ENCODE results near the gene ZMYND15.

The ZMYND15 gene

GRCh38 chr17:4717791-4718190, 21.8 kb upstream of the ZMYND15 start:
- Histone ChIP-seq H3K9ac (ENCODE audit: low read length) (no peak overlapping the region), H3K27me3 (ENCODE audit: low read depth, low read length) (no peaks in the 10 kb centered on the region), H3K36me3 (replicated peaks; ENCODE audit: low read depth, low read length) (no peaks in the 10 kb centered on the region), H3K9me3 (ENCODE audit: insufficient read depth, low read length) (no peaks in the 10 kb centered on the region), H3K79me2 (ENCODE audit: low read length) (no peaks in the 10 kb centered on the region), H3K4me1 (ENCODE audit: low read length) (no peaks in the 10 kb centered on the region), H2AFZ (ENCODE audit: low read depth, low read length) (no peak overlapping the region), H3K4me3 (ENCODE audit: low read length) (no peak overlapping the region), H4K20me1 (ENCODE audit: insufficient read depth, low read length) (no peaks in the 10 kb centered on the region), H3K4me2 (ENCODE audit: low read length) (no peak overlapping the region), H3K27ac (ENCODE audit: low read length) (no peak overlapping the region)
- no peak for TF ChIP-seq CTCF (IDR thresholded peaks at IDR 0.05; ENCODE audit: low read depth, low read length)
- TF ChIP-seq EZH2phosphoT487 (IDR thresholded peaks at IDR 0.05; ENCODE audit: low read depth) = no peak

GRCh38 chr17:4718276-4718675, 21.4 kb upstream of the ZMYND15 start:
- Histone ChIP-seq H4K20me1 (ENCODE audit: insufficient read depth, low read length) (no peaks in the 10 kb centered on the region), H3K4me3 (ENCODE audit: low read length) (no peak overlapping the region), H2AFZ (ENCODE audit: low read depth, low read length) (no peak overlapping the region), H3K9me3 (ENCODE audit: insufficient read depth, low read length) (no peaks in the 10 kb centered on the region), H3K27ac (ENCODE audit: low read length) (no peak overlapping the region), H3K79me2 (ENCODE audit: low read length) (no peaks in the 10 kb centered on the region), H3K4me2 (ENCODE audit: low read length) (no peak overlapping the region), H3K9ac (ENCODE audit: low read length) (no peak overlapping the region), H3K4me1 (ENCODE audit: low read length) (no peaks in the 10 kb centered on the region), H3K27me3 (ENCODE audit: low read depth, low read length) (no peaks in the 10 kb centered on the region), H3K36me3 (replicated peaks; ENCODE audit: low read depth, low read length) (no peaks in the 10 kb centered on the region)
- TF ChIP-seq CTCF (IDR thresholded peaks at IDR 0.05; ENCODE audit: low read depth, low read length) (no peak), EZH2phosphoT487 (IDR thresholded peaks at IDR 0.05; ENCODE audit: low read depth) (no peak)

GRCh38 chr17:4719146-4719545, 20.5 kb upstream of the ZMYND15 start:
- TF ChIP-seq CTCF (IDR thresholded peaks at IDR 0.05; ENCODE audit: low read depth, low read length) = no peak
- TF ChIP-seq EZH2phosphoT487 (IDR thresholded peaks at IDR 0.05; ENCODE audit: low read depth) = no peak
- Histone ChIP-seq H3K4me2 (ENCODE audit: low read length) (no peak overlapping the region), H2AFZ (ENCODE audit: low read depth, low read length) (no peak overlapping the region), H3K79me2 (ENCODE audit: low read length) (no peaks in the 10 kb centered on the region), H3K36me3 (replicated peaks; ENCODE audit: low read depth, low read length) (no peaks in the 10 kb centered on the region), H4K20me1 (ENCODE audit: insufficient read depth, low read length) (no peaks in the 10 kb centered on the region), H3K27me3 (ENCODE audit: low read depth, low read length) (no peaks in the 10 kb centered on the region), H3K27ac (ENCODE audit: low read length) (no peak overlapping the region), H3K4me3 (ENCODE audit: low read length) (no peak overlapping the region), H3K9ac (ENCODE audit: low read length) (no peak overlapping the region), H3K4me1 (ENCODE audit: low read length) (no peaks in the 10 kb centered on the region), H3K9me3 (ENCODE audit: insufficient read depth, low read length) (no peaks in the 10 kb centered on the region)

GRCh38 chr17:4719684-4720221, 19.9 kb upstream of the ZMYND15 start:
- H3K4me2 ChIP-seq (ENCODE audit: low read length) = no peak overlapping the region
- H3K36me3 ChIP-seq (replicated peaks; ENCODE audit: low read depth, low read length) = no peaks in the 10 kb centered on the region
- no peaks in the 10 kb centered on the region for H3K4me1 ChIP-seq (ENCODE audit: low read length)
- H3K27me3 ChIP-seq (ENCODE audit: low read depth, low read length) = no peaks in the 10 kb centered on the region
- H3K79me2 ChIP-seq (ENCODE audit: low read length) = no peaks in the 10 kb centered on the region
- TF ChIP-seq CTCF (IDR thresholded peaks at IDR 0.05; ENCODE audit: low read depth, low read length) (no peak), EZH2phosphoT487 (IDR thresholded peaks at IDR 0.05; ENCODE audit: low read depth) (no peak)
- no peak overlapping the region for H3K27ac ChIP-seq (ENCODE audit: low read length)
- H4K20me1 ChIP-seq (ENCODE audit: insufficient read depth, low read length) = no peaks in the 10 kb centered on the region
- H3K9ac ChIP-seq (ENCODE audit: low read length) = no peak overlapping the region
- no peak overlapping the region for H2AFZ ChIP-seq (ENCODE audit: low read depth, low read length)
- no peaks in the 10 kb centered on the region for H3K9me3 ChIP-seq (ENCODE audit: insufficient read depth, low read length)
- no peak overlapping the region for H3K4me3 ChIP-seq (ENCODE audit: low read length)
